ENCODE results near the gene SRGAP2B. TPM values are rescaled to one million over a fixed set of nuclear protein-coding genes. Genes with fewer than 3 reads are reported as not detected.
A peak's percentile ranks its signal among the peaks of the same experiment; 100 is the strongest.
"Not testable (repeated sequence)": the region's sequence is repeated elsewhere in the genome, so short reads cannot be mapped to it uniquely, and the experiment has no call there.

SRGAP2B gene
- 10 to 100 TPM; 39.3 to 79.9 (median 52.5) TPM for total RNA-seq

DNA sequence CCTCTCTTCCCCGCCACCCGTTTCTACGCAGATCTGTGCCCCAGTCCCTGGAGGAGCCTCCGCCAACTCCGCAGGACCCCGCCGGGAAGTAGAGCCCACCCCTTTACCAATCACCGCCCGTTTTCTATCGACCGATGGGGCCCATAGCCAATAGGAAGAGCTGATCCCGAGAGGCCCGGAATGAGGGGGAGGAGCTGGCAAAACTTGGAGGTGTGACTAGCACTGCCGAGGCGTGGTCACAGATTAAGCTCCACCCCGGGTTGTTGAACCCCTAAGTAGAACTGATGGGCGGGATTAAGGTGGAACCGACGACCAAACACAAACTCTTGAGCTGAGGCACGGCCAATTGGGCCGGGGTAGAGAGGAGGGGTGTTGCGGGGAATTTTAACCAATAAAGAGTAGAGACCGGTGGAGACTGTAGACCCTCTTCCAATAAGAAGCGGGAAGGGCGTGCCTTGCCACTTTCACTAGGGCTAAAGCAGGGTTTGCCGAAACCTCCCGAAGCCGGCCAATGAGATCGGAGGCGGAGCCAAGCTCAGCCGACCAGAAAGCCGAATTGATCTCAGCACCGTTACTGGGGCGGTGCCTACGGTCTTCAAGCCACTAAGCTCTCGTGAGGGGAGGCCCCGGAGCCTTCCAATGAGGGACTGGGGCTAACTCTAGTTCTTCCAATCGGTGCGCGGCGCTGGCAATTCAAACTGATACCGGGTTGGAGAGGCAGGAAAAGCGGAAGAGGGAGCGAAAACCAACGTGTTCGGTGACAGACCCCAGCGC lies at the start of gene SRGAP2B, which contains the start of gene FAM72D:
TSS of gene SRGAP2B (minus strand) at position 45 of the 774 bp plus-strand sequence. CDS start 2,427 bp downstream, outside the sequence.
TSS of gene FAM72D (plus strand) at position 691 of the 774 bp plus-strand sequence. CDS start 874 bp downstream, outside the sequence.
- DNase-seq (ENCODE audit: low spot score in 2 of 2); H3K4me3 ChIP-seq (ENCODE audit: low read depth, poor library complexity, severe bottlenecking); intact Hi-C loops (cut with DNase I; ENCODE audit: low total_unique reads): not testable (repeated sequence)
- WGBS, 2 donors, result no CpG with 5 or more reads among the region's 47 CpGs

DNA sequence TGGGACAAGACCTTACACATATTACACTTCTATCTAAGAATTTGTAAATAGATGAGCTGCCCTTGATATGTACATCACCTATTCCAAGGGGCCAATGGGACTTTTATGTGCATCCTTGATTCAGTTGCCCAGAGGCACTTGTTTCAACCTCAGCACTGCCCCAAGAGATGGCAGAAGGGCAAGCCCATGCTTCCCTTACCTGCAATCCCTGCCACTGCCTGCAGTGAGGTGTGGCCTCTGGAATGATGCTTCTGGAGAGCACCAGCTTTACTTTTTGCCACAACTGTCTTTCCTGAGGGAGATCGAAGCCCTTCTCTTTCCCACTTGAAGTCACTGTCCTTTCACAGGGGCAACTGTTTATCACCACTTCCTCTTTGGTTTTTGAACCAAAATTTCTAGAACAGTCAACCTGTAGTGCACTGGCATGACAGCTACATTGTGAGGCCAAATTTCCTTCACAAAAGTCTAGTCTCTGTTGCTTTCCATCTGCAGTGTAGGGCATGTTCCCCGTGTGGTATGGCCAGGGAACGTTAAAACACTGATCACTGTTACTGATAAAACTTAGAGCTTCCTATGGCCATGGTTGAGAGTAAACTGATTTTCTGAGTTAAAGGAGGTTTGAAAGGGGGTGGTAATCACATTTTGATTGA lies 49.3 kb upstream of the SRGAP2B start:
- WGBS, 2 donors, result 39% methylated on average over 2 of the region's 3 CpGs
- H3K4me3 ChIP-seq (ENCODE audit: low read depth, poor library complexity, severe bottlenecking); DNase-seq (ENCODE audit: low spot score in 2 of 2); intact Hi-C loops (cut with DNase I; ENCODE audit: low total_unique reads): not testable (repeated sequence)

DNA sequence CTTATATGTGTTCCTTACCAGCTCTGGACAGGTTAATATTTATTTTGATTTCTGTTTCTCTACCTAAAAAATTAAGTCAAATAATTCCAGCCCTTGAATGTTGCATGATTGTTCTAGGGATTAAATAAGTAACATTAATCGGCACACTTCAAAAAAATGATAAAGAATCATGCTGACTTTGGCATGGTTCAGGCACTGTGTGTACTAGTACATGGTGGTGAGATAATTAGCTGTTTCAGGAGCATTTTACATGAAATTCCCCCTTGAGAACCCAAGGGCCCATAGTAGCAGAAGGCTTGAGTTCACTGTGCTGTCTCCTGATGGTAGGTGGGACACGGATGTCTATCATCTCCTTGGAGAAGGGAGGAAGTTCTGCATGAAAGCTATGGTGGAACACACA lies 45.4 kb upstream of the SRGAP2B start:
- WGBS, 2 donors, result no CpG with 5 or more reads among the region's 2 CpGs
- DNase-seq (ENCODE audit: low spot score in 2 of 2); H3K4me3 ChIP-seq (ENCODE audit: low read depth, poor library complexity, severe bottlenecking); intact Hi-C loops (cut with DNase I; ENCODE audit: low total_unique reads): not testable (repeated sequence)

DNA sequence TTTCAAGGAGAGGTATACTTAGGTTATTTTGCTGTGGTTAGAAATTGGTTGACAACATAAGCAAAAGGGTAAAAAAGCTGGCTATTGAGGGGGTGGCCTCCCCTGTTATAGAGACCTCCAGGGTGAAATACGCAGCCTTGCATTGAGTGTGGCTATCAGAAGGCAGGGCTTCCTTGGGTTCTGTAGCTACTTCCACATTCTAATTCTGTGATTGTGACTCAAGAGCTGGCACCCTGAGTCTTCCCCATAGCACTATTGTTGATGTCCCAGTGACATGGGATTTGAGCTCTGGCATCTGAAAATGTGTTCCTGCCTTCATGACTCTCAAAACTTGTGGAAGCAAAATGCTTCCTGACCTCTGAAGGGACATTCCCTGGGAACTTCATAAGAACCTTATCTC lies 39.3 kb upstream of the SRGAP2B start:
- DNase-seq (ENCODE audit: low spot score in 2 of 2); intact Hi-C loops (cut with DNase I; ENCODE audit: low total_unique reads); H3K4me3 ChIP-seq (ENCODE audit: low read depth, poor library complexity, severe bottlenecking): not testable (repeated sequence)
- no CpG with 5 or more reads among the region's 1 CpG for WGBS, 2 donors

DNA sequence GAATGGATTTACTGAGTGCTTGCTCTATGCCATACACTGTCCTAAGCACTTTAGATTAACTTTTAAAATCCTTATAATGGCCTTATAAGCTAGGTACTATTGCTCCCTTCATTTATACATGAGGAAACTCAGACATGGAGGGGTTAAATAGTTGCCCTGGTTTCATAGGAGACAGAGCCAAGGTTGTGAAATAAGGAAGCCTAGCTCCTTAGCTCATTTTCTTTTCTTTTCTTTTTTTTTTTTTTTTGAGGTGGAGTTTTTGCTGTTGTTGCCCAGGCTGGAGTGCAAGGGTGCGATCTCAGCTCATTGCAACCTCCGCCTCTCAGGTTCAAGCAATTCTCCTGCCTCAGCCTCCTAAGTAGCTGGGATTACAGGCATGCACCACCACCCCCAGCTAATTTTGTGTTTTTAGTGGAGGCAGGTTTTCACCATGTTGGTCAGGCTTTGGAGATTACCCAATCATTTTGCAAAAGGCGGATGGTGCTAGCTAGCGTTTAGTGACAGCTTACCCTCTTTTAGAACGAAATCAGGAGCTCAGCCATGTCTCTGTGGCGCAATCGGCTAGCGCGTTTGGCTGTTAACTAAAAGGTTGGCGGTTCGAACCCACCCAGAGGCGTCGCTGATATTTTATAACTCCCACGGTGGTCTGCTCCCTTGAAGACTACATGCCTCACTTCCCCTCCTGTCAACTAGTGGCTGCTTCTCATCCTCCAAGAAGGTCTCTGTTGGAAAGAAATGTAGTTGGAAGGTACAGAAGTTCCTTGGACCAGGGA lies 33.8 kb upstream of the SRGAP2B start:
- H3K4me3 ChIP-seq (ENCODE audit: low read depth, poor library complexity, severe bottlenecking); intact Hi-C loops (cut with DNase I; ENCODE audit: low total_unique reads): not testable (repeated sequence)
- DNase-seq (ENCODE audit: low spot score in 2 of 2), result peak in 1 of 2 donors; percentile 77
- 55 to 58% methylated on average over 12 of the region's 14 CpGs for WGBS, 2 donors

DNA sequence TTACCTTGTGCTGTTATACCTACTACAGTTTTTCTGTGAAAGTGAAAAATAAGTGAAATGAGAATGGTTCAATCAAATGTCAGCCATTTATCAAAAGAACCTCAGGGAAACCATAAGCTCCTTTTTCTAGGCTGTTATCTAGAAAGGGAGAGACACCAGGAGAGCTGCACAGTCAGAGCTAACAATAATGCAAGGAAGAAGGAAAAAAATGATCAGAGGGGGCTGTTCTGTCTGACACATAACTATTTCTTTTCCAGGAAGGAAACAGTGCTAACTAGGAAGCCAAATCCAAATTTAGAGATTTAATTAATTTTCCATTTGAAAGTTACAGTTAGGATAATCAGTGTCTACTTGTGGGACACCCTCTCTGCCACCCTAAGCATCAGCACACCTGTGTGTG lies 32.0 kb upstream of the SRGAP2B start:
- DNase-seq (ENCODE audit: low spot score in 2 of 2); intact Hi-C loops (cut with DNase I; ENCODE audit: low total_unique reads); H3K4me3 ChIP-seq (ENCODE audit: low read depth, poor library complexity, severe bottlenecking): not testable (repeated sequence)

DNA sequence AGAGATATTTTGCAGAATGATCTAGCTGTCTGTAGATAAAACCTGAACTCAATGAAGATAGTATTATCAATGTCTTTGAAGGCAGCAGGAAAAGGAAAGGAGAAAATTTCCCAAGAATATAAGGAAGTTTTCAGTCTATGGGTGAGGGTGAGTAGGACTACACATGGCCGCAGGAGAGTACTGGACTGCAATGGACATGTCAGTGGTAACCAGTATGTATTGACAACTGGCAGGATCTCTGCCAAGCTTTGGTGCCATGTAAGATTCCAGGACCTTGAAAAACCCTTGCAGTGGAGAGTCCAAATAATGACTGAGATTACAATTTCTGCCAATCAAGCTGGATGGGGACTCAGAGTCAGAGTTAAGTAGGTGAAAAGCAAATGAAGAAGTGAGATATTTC lies 30.0 kb upstream of the SRGAP2B start:
- DNase-seq (ENCODE audit: low spot score in 2 of 2); H3K4me3 ChIP-seq (ENCODE audit: low read depth, poor library complexity, severe bottlenecking); intact Hi-C loops (cut with DNase I; ENCODE audit: low total_unique reads): not testable (repeated sequence)
- WGBS, 2 donors, result no CpG with 5 or more reads among the region's 1 CpG

DNA sequence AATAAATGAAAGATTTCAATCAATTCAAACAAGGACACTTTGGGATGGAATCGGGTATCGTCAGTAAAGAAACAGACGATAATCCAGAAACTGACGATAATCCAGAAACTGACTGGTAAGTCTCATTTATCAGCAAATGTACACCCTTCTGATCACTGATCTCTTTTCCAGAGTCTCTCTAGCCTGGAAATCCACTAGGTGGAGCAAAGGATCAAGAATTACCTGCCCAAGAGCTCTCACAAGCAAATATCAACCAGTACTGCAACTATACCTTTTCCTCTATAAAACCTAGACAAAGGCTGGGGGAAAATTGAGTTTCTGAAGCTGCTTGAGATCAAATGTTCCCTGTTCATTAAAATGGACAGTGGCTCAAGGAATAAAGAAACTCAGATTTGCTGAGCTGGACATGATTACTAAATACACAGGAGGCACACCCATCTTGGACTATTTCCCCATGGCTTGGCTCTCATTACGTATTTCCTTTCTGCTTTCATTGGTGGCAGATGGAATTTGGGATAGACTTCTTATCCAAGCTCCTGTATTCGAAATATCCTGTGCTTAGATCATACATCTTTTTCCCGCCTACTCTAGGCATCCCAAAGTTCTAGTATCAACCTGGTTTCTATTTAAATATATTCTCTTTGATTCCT lies 29.0 kb upstream of the SRGAP2B start:
- intact Hi-C loops (cut with DNase I; ENCODE audit: low total_unique reads); H3K4me3 ChIP-seq (ENCODE audit: low read depth, poor library complexity, severe bottlenecking); DNase-seq (ENCODE audit: low spot score in 2 of 2): not testable (repeated sequence)
- no CpG with 5 or more reads among the region's 7 CpGs for WGBS, 2 donors

DNA sequence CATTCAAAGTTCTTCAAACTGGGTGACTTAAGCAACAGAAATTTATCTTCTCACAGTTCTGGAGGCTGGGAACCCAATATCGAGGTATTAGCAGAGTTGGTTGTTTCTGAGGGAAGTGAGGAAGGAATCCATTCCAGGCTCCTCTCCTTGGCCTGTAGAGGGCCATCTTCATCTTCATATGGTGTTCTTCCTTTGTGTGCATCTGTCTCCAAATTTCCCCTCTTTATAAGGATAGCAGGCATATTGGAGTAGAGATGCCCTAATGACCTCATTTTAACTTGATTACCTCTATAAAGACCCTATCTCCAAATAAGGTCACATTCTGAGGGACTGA lies 27.9 kb upstream of the SRGAP2B start:
- H3K4me3 ChIP-seq (ENCODE audit: low read depth, poor library complexity, severe bottlenecking); DNase-seq (ENCODE audit: low spot score in 2 of 2); intact Hi-C loops (cut with DNase I; ENCODE audit: low total_unique reads): not testable (repeated sequence)
- WGBS, 2 donors, result no CpG with 5 or more reads among the region's 1 CpG

DNA sequence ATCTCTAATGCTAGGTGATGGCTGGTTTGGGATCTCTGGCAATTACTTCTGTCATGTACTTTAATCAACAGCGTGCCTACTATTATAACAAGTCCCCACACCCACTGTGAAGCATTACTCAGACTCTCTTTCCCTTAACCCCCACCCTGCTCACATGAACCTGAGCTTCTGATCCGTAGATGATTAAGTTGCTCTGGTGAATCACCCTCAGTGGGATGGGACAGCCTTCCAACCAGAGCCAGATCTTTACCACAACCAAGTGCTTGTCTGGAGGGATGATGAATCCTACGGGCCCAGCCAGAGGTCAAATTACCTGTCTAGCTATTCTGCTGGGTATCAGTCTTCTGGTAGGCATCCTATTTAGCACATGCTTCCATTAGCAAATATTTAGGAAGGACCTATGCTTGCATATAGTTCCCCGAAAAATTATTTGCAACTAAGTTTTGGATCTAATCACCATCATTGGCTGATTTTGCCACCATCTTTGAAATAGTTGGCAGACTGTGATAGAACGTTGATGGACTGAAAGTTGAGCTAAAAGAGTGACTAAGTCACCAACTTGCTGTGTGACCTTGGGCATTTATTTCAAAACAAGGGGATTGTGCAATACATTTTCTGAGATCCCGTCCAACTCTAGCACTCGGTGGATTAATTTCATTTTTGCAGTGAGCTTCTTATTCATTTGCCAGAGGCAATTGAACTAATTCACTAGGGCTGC lies 27.4 kb upstream of the SRGAP2B start:
- DNase-seq (ENCODE audit: low spot score in 2 of 2); intact Hi-C loops (cut with DNase I; ENCODE audit: low total_unique reads); H3K4me3 ChIP-seq (ENCODE audit: low read depth, poor library complexity, severe bottlenecking): not testable (repeated sequence)
- no CpG with 5 or more reads among the region's 7 CpGs for WGBS, 2 donors

DNA sequence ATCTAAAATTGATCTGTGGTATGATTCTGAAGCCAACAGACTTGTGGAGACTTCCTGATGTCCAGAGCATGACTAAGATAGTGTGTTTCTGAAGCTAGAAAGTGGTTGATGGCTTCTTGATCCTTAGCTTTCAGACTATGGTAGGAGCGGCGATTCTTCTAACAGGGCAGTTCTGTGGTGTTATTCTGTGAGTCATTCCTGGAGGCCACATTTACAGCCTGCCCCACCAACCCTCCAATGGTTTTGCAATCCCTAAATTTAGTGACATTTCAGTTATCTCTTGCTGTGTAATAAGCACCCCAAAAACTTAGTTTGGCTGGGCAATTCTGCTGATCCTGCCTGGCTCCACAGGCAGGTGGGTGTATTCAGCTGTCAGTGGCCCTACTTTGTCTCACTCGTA lies 24.7 kb upstream of the SRGAP2B start:
- intact Hi-C loops (cut with DNase I; ENCODE audit: low total_unique reads); H3K4me3 ChIP-seq (ENCODE audit: low read depth, poor library complexity, severe bottlenecking); DNase-seq (ENCODE audit: low spot score in 2 of 2): not testable (repeated sequence)
- WGBS, 2 donors, result no CpG with 5 or more reads among the region's 3 CpGs

DNA sequence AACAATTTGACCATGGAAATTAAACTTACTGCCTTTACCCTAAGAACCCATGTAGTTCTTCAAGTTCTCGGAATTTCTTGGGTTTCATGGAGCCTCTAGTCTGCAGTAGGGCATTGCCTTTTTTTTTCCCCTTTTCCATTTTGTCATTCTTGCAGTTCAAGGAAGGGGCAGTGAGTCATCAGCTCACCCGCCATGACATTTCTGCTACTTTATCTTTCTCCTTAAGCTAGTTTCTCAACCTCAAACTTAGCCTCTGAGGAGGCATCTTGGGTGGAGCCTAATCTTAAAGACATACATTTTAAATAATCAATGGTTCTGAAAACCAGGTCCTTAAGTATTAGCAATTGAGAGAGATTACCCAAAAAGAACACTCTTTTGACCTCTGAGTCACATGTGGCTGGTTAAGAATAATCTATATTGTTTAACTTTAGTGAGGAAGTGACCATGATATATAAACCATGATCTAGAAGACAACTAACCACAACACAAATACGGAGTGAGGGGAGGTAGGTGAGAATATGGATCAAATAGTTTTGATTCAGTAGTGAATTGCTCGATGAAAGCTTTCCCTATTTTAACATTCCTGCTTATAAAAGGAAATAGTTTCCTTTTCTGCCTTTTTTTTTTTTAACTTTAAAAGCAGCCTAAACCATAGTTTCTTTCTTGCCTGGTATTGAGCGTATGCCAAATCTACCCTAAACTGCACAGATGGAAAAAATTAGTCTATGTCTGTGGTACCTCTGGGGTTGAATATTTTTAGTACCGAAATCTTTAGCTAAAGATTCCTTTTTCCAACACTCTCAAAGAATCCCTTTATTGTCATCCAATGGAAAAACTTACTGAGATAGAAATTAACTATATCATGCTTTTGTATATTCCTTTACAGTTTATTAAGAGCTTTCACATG lies 20.7 kb upstream of the SRGAP2B start:
- DNase-seq (ENCODE audit: low spot score in 2 of 2); H3K4me3 ChIP-seq (ENCODE audit: low read depth, poor library complexity, severe bottlenecking); intact Hi-C loops (cut with DNase I; ENCODE audit: low total_unique reads): not testable (repeated sequence)
- no CpG with 5 or more reads among the region's 6 CpGs for WGBS, 2 donors

DNA sequence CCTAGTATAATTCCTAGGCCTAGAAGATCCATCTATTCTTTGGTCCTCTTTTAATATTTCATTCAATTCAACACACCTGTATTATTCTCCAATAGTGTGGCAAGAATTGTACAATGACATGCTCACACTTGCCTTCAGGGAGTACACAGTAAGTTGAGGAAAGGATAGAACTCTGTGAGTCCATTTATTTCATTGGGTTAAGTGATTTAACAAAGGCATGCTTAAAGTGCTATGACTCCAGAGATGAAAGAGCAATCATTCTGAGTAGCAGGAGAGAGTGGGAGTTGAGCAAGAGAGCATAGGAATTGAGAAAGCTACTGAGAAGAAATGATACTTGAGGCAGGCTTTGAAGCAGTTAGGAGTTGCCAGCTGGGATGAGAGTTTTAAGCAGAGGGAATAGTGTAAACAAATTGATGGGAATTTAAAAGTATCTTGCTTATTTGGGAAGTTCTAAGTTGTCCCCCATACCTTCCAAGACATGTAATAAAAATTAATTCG lies 19.5 kb upstream of the SRGAP2B start:
- H3K4me3 ChIP-seq (ENCODE audit: low read depth, poor library complexity, severe bottlenecking); intact Hi-C loops (cut with DNase I; ENCODE audit: low total_unique reads); DNase-seq (ENCODE audit: low spot score in 2 of 2): not testable (repeated sequence)
- WGBS, 2 donors, result no CpG with 5 or more reads among the region's 1 CpG
